Islet precursor cell (in vitro differentiated cells): Measurements from ENCODE around the gene SPAG16.

Source experiments
- DNase-seq: peaks from one replicate; pipeline ENCODE4 v3.0.0-alpha.2; 2018

SPAG16 gene

DNA sequence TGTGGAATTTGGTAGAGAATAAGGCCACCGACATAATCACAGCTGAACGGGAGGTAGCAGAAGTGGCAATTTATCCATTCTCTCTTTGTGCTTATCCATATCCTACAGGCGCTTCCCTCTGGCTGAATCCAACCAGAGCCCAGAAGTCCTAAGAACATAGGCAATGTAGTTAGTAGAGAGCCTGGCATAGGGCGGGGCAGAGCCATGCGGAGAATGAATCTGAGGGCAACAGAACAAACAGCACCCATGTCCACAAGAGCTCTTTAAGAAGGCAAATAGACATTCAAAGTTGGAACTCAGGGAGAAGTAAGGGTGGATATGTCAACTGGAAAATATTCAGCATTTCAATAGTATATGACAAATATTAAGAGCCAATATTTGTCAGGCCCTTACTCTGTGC is 820.7 kb downstream of the SPAG16 start:
- DNase-seq: no peak

DNA sequence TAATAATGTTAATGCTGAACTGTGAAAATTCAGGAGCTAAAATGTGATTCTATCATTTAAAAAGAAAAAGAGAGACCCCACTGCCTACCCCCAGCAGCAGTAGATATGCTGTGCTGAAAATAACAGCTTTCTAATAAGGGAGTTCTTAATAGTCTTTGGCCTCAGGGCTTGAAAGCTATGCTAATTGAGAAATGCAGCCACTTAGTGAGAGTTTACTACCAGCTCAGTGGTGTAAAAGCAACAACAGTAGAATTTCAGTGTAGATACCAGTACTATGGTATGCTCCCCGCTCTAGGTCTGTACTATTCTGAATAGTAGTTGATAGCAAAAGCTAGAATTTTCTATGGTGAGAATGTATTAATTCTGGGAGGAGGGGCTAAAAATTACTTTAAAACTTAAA is 823.5 kb downstream of the SPAG16 start:
- no peak for DNase-seq

- no peak for DNase-seq
Measured at GRCh38 chr2:214108598-214108997, 824.3 kb downstream of the SPAG16 start.

DNA sequence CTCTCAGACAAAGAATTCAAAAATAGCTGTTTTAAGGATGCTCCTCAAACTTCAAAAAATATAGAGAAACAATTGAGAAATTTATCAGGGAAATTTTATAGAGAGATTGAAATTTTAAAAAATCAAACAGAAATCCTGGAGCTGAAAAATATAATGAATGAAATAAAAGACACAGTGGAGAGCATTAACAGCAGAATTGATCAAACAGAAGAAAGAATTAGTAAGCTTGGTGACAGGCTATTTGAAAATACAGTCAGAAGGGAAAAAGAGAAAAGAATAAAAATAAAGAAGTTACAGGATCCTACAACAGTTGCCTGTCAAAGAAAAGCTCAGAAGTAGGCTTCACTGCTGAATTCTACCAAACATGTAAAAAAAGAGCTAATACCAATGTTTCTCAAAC is 832.8 kb downstream of the SPAG16 start:
- DNase-seq: no peak

DNA sequence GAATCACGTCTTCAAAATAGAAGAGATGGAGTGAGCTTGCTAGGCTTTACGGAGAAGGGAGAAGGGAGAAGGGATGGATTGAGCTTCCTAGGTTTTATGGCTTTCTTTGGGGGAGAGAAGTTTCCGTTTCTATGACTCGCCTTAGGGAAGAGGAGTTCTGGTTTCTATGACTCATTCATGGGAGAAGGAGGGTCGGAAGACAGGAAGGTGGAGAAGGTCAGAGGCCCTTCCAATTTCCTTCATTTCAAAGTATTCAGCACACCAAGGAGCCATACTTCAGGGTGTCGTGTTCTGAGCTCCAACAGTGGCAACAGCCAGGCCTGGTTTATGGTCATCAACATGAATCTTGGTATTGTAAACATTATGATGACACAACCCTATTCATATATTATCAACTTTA is 841.9 kb downstream of the SPAG16 start:
- DNase-seq: peak; percentile 81

DNA sequence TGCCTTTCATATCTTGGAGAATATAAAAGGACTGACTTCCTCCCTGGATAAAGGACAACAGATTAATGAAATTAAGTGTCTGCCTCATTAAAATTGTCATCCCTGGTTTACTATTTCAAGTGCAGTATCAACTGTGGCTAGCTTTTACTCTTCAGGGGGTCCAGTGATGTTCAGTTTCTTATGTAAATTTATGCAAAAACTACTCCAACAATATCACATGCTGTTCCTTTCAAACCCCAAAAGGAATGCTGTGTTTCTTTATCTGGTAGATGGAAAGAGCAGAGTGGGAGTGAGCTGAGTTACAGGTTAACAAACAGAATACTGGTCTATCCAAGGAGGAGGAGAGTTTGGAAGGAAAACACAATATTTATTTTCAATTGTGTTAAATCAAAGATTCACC is 842.9 kb downstream of the SPAG16 start:
- DNase-seq: no peak

DNA sequence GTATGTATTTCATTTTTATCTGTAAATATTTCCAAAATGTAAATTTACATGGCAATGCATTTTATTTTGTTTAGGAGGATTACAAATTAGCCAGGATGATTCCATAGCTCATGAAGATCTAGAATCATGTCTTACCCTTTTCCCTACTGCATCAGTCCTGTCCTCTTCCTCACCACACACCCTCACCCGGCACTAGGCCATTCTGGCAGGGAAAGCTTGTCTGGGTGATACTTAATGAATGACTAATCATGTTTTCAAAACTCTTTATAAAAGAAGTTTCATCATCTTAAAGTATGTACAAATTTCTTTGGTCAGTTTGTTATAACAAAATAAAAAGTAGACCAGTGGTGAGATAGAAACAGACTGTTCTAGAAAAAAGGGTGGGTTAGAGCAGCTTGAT is 843.3 kb downstream of the SPAG16 start:
- DNase-seq: no peak

- DNase-seq: no peak
Measured at GRCh38 chr2:214128040-214128439, 843.8 kb downstream of the SPAG16 start.

DNA sequence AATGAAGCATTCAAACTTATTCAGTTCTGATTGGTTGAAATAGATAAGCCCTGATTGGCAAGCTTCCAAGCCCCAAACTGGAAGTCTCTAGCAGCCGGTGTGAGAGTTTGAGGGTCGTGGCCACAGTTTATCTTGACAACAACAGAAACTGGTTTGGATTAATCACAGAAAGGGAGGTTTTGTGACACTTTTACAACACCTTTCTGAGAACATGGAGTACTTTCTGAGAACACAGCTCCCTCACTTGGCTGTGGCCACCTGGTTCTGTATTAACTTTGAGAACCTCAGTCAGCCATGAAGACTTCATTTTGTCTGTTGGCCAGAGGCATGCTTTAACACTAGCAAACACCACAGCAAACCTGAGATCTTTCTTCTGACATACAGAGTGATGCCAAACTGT is 845.9 kb downstream of the SPAG16 start:
- DNase-seq: no peak

DNA sequence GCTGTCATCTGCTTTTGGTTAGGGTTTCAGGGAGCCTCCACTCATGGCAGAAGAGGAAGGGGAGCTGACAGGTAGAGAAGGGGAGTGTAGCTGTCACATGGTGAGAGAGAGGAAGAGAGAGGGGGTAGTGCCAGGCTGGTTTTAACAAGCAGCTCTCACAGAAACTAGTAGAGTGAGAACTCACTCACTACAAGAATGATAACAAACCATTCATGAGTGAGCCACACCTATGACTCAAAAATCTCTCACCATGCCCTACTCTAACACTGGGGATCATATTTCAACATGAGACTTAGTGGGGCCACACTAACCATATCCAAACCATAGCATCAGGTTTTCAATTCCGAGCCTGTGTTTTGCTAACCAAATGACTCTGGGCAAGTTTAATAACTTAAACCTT is 851.7 kb downstream of the SPAG16 start:
- no peak for DNase-seq

- no peak for DNase-seq
Measured at GRCh38 chr2:214138779-214139178, 854.5 kb downstream of the SPAG16 start.

GRCh38 chr2:214139630-214140284 is 855.5 kb downstream of the SPAG16 start:
- peak; percentile 59 for DNase-seq

DNA sequence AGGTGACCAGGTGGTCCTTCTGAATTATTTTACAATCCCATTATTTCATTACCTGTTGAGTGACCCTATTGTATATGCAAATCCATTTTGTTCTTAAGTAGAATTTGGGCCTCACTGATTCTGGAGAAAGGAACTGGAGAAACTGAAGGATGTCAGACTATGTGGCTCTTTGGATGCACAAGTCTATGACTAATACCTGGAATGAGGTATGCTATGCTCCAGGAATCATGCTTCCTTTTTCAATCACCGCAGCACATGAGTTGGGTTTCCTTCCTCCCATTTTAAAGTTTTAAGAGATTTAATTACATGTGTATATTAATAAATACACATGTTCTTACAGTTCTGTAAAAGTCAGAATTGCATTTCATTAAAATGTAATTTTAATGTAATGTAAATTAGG is 872.7 kb downstream of the SPAG16 start:
- no peak for DNase-seq

DNA sequence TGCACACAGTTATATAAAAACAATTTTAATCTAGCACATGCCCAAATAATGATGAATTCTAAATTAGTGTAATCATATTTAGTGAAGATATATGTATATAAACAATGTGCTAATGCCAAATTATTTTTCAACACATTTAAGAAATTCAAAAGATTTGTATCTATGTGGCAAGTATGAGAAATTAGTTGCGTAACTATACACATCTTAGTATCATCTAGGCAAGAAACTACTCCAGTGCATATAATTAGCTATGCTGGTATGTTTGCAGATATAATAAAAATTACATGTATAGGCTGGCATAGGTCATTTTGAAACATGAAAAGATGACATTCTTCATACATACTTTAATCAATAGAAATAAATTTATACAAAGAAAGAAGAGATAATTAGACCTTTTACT is 874.6 kb downstream of the SPAG16 start:
- no peak for DNase-seq

- DNase-seq: no peak
Measured at GRCh38 chr2:214169281-214169680, 885.0 kb downstream of the SPAG16 start.

GRCh38 chr2:214169736-214170135 is 885.5 kb downstream of the SPAG16 start:
- no peak for DNase-seq

- DNase-seq: no peak
Measured at GRCh38 chr2:214174563-214174962, 890.3 kb downstream of the SPAG16 start.

- no peak for DNase-seq
Measured at GRCh38 chr2:214180071-214180470, 895.8 kb downstream of the SPAG16 start.

DNA sequence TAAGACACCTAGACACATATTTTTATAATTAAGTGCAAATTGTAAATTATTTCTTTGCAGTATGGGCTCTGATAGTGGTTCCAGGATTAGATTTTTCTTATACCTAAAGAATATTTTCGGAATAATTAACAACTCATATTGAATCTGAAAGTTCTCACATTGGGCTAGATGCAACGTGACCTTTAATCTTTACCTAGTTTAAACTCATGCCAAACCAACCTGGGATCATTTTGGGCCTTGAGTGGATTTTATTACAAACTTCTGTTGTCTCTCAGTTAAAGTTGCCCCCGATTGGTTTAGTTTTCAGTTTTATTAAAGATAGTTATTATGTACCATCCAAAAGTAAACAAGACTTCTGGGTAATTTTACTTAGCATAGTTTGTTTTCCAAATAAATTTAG is 896.4 kb downstream of the SPAG16 start:
- DNase-seq: no peak

DNA sequence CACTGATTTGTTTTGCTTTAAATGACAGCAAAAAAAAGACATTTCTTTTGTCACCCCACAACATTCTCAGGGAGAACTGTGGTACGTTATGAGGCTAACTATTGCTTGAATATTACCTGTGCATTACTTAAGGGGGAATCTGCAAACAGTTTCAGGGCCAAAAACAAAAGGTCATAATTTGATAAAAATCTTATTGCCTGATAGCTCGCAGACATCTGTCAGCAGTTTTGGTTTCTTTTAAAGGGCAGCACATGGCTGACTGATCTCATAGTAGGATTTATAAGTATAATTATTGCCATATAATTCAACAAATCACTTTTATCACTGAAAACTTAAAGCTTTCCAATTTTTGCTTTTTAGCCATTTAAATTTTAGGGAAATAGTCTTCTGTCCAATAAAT is 900.2 kb downstream of the SPAG16 start:
- DNase-seq: no peak

DNA sequence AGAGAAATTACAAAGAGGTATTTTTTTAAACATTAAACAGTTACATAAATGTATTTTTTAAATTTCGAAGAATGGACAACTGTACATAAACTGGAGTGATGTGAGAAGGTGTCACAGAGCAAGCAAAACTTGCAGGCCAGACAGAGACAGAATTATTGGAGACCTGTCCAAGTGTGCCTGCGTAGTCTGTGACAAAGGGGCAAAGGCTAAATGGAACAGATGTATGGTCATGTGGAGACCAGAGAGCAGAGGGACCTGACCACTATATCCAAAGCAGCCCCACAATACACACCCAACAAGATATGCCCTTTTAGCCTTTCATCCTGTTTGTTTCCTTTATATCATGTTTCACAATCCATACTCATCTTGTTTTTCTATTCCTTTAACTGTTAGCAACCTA is 901.3 kb downstream of the SPAG16 start:
- DNase-seq: no peak

DNA sequence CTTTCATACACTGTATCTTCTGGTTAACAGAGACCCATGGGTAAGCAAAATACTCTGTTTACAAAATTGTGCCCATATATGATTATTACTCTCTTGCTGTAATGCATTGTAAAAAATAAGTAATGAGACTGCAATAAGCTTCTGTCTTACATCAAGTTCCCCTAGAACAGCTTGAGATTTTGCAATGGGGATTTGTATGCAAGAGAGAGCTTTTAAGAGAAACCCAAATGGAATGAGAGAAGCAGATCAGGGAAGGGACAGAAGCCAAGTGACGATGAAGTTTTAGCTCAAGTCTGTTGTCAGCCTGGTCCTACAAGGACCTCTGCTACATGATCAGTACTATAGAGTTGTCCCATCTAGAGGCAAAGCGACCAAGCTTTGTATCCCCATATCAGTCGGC is 908.4 kb downstream of the SPAG16 start:
- no peak for DNase-seq

DNA sequence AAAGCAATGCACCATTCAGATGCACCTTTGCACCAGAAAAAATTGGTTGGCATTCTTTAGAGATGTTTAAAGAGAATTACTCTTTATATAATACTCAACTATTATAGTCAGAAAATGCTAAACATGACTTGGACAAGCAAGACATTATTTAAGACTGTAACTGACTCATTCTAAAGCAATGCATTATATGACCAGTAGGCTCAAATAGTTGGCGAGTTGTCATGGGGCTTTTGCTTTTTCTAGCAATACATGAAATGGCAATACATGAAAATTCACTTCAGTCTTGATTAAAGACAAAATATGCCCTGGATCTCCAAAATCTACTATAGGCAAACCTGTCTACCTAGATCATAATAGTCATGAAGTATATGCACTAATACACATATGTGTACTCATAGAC is 909.7 kb downstream of the SPAG16 start:
- no peak for DNase-seq

GRCh38 chr2:214196260-214196659 is 912.0 kb downstream of the SPAG16 start:
- DNase-seq: no peak

DNA sequence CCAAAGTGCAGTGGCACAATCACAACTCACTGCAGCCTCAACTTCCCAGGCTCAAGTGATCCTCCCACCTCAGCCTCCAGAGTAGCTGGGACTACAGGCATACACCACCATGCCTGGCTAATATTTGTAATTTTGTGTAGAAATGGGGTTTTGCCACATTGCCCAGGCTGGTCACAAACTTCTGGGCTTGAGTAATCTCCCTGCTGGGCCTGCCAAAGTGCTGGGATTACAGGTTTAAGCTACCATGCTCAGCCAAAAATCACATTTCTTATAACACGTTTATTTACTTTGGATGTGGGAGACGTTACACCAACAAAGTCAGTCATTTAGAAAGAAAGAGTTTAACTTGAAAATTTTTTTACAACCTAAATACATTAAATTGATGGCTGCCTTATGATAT is 917.6 kb downstream of the SPAG16 start:
- no peak for DNase-seq

DNA sequence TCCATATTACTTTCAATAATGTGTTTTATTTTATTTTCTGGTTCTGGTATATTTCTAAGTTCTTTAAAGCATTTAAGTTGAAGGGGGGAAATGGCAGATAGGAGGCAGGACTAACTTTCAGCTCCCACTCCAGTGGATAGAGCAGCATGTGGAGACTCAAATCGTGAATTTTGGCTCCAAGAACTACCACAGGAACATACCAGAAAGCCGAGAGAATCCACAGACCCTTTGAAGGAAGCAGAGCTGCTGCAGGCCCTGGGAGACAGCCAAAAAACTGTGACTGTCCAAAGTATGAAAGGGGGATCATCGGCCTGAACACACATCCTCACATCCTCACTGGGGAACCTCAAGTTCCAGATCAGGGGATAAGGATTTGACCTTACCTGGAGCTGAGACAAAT is 919.0 kb downstream of the SPAG16 start:
- DNase-seq: no peak
